PC-3 (cell line): ENCODE results near the gene POLR2L. TPM values are rescaled to one million over a fixed set of nuclear protein-coding genes. Genes with fewer than 3 reads are reported as not detected.
A peak's percentile ranks its signal among the peaks of the same experiment; 100 is the strongest.

Experiments used
- ATAC-seq: fragments of 200-7000 bp; cut with Tn5 transposase; 2 replicates; pipeline ENCODE4 v1.9.1; 2020; ENCODE audit warnings: mild to moderate bottlenecking, moderate library complexity
- BruUV-seq: library from RNA; stranded (reverse); fragments of 400-500 nt; replicated peaks from 2 replicates; lab custom pipeline; 2021; lab: Mats Ljungman, UMichigan
- CTCF ChIA-PET: fragments of 300-600 bp; sonication (Branson Sonifier 250); formaldehyde crosslinking; loops from one replicate; lab custom pipeline; 2022; ENCODE audit warnings: antibody characterized with exemption; lab: Charles Lee
- POLR2A ChIA-PET: fragments of 300-600 bp; sonication (Branson Sonifier 250); formaldehyde crosslinking; loops from one replicate; lab custom pipeline; 2022; ENCODE audit warnings: antibody characterized with exemption; ENCODE audit not compliant: unreplicated experiment; lab: Charles Lee
- DNase-seq: peaks from one replicate; pipeline ENCODE4 v3.0.0-alpha.2; 2015
- H2AFZ ChIP-seq: fragments of 300-600 bp; sonication (generic); 2 replicates; pipeline ENCODE4 v1.6.0; 2016; ENCODE audit warnings: antibody characterized with exemption, low read length
- H3F3A ChIP-seq: fragments of 300-600 bp; sonication (generic); one replicate; pipeline ENCODE4 v1.6.0; 2017; ENCODE audit warnings: antibody characterized with exemption, low read length, control low read depth, mild to moderate bottlenecking; ENCODE audit not compliant: unreplicated experiment
- H3K27ac ChIP-seq: fragments of 300-600 bp; sonication (generic); 2 replicates; pipeline ENCODE4 v1.5.1; 2016; ENCODE audit warnings: mild to moderate bottlenecking, low read length
- H3K27me3 ChIP-seq: fragments of 300-600 bp; sonication (generic); 2 replicates; pipeline ENCODE4 v1.6.1; 2016; ENCODE audit warnings: low read length, mixed read lengths
- H3K36me3 ChIP-seq: fragments of 300-600 bp; sonication (generic); 2 replicates; pipeline ENCODE4 v1.6.1; 2016; ENCODE audit warnings: low read depth, mixed run types, low read length, mixed read lengths
- H3K4me1 ChIP-seq: fragments of 300-600 bp; sonication (generic); 2 replicates; pipeline ENCODE4 v1.5.1; 2016; ENCODE audit warnings: low read length; ENCODE audit not compliant: insufficient read depth
- H3K4me2 ChIP-seq: fragments of 300-600 bp; sonication (generic); 2 replicates; pipeline ENCODE4 v1.6.0; 2016; ENCODE audit warnings: low read length
- H3K4me3 ChIP-seq: fragments of 300-600 bp; sonication (generic); 2 replicates; pipeline ENCODE4 v1.5.1; 2016; ENCODE audit warnings: mild to moderate bottlenecking, low read length, mixed read lengths
- H3K79me2 ChIP-seq: fragments of 300-600 bp; sonication (generic); 2 replicates; pipeline ENCODE4 v1.6.1; 2017; ENCODE audit warnings: low read length, mixed read lengths
- H3K9ac ChIP-seq: fragments of 300-600 bp; sonication (generic); 2 replicates; pipeline ENCODE4 v1.6.0; 2016; ENCODE audit warnings: mild to moderate bottlenecking, low read length
- H3K9me2 ChIP-seq: fragments of 300-600 bp; sonication (generic); replicated peaks from 2 replicates; pipeline ENCODE4 v1.6.1; 2016; ENCODE audit warnings: mixed run types, low read length, mixed read lengths
- H3K9me3 ChIP-seq: fragments of 300-600 bp; sonication (generic); 2 replicates; pipeline ENCODE4 v1.6.1; 2016; ENCODE audit warnings: low read length, mixed read lengths
- H4K20me1 ChIP-seq: fragments of 300-600 bp; sonication (generic); 2 replicates; pipeline ENCODE4 v1.6.1; 2016; ENCODE audit warnings: low read length, mixed read lengths
- EZH2 ChIP-seq: fragments of 300-600 bp; sonication (generic); IDR thresholded peaks from one replicate; pipeline ENCODE4 v1.6.1; 2017; ENCODE audit warnings: antibody characterized with exemption, mild to moderate bottlenecking, low read length; ENCODE audit not compliant: unreplicated experiment
- EZH2phosphoT487 ChIP-seq: fragments of 300-600 bp; sonication (generic); IDR thresholded peaks from 2 replicates; pipeline ENCODE4 v1.6.1; 2018; ENCODE audit warnings: mild to moderate bottlenecking, antibody characterized with exemption, low read length, borderline replicate concordance
- intact Hi-C: fragments of 100-400 bp; cut with micrococcal nuclease; formaldehyde crosslinking; loops from 2 replicates; pipeline ENCODE4 v1.9.0; 2023
- total RNA-seq: library from RNA; depleted of rRNA; stranded (reverse); fragments of >200 nt; gene quantifications from 2 replicates; pipeline ENCODE4 v1.2.3, GENCODE V29; 2014
- TF ChIP-seq, protein P1 (sequence below): fragments of 300-600 bp; sonication (generic); conservative IDR thresholded peaks from 2 replicates; pipeline ENCODE4 v1.5.1; 2017; ENCODE audit warnings: antibody characterized with exemption, low read depth, mild to moderate bottlenecking, low read length

The POLR2L gene
- total RNA-seq, 1 experiment from 2014 or later = 1,148 TPM

DNA sequence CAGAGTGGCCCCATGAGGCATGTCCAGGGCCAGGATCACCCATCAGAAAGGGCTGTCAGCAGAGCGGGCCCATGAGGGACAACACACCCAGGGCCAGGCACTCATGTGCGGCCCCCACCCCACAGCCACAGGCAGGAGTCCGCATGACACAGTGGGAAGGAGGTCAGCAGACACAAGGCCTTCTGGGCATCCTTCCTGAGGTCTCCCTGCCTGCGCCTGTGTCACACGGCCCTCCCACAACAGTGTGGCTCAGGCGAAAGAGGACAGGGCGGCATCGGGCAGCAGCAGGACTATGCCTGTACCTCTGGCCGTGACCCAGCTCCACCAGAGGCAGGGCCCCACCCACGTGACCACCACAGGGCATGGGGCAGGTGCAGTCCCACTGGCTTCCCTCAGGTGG, 41.2 kb upstream of the POLR2L start:
- intact Hi-C loops = no loop called here
- Histone ChIP-seq H3K4me1 (no peaks in the 10 kb centered on the region), H2AFZ (no peak overlapping the region), H3K79me2 (no peaks in the 10 kb centered on the region), H4K20me1 (no peaks in the 10 kb centered on the region), H3K4me2 (no peak overlapping the region), H3K9me3 (no peaks in the 10 kb centered on the region), H3K36me3 (peaks cover 6% of the 10 kb centered on the region; the same call in 1 of the 2 replicates), H3K27me3 (no peaks in the 10 kb centered on the region), H3K27ac (no peak overlapping the region), H3K9ac (no peak overlapping the region), H3K4me3 (no peak overlapping the region), H3F3A (no peaks in the 10 kb centered on the region), H3K9me2 (no peaks in the 10 kb centered on the region)
- BruUV-seq = no TSS peak
- DNase-seq (no peak), ATAC-seq (no peak)
- no peak for TF ChIP-seq EZH2phosphoT487
- no peak for TF ChIP-seq EZH2
- TF ChIP-seq, protein P1, sequence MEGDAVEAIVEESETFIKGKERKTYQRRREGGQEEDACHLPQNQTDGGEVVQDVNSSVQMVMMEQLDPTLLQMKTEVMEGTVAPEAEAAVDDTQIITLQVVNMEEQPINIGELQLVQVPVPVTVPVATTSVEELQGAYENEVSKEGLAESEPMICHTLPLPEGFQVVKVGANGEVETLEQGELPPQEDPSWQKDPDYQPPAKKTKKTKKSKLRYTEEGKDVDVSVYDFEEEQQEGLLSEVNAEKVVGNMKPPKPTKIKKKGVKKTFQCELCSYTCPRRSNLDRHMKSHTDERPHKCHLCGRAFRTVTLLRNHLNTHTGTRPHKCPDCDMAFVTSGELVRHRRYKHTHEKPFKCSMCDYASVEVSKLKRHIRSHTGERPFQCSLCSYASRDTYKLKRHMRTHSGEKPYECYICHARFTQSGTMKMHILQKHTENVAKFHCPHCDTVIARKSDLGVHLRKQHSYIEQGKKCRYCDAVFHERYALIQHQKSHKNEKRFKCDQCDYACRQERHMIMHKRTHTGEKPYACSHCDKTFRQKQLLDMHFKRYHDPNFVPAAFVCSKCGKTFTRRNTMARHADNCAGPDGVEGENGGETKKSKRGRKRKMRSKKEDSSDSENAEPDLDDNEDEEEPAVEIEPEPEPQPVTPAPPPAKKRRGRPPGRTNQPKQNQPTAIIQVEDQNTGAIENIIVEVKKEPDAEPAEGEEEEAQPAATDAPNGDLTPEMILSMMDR = no peak
- ChIA-PET POLR2A (no interaction called here), CTCF (no interaction called here)

DNA sequence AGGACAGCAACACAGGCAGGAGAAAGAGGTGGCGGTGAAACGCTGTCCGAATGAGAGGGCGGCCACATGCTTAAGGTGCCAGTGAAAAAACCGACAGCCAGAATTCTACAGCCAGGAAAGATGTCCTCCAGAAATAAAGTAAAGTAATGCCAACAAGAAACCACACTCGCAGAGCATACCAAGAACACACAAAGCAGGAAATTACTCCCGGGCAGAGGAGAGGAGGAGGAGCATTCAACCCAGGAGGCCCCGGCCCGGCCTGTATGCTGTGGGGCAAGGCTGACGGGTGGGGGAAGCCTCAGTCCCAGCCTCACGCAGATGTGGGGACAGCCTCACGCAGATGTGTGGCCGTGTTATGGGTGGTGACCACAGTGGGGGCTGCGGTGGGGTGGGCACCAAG, 40.3 kb upstream of the POLR2L start:
- Histone ChIP-seq H3K36me3 (no peaks in the 10 kb centered on the region; the same call in 1 of the 2 replicates), H2AFZ (no peak overlapping the region), H3K4me3 (no peak overlapping the region), H3K79me2 (no peaks in the 10 kb centered on the region), H4K20me1 (no peaks in the 10 kb centered on the region), H3K9me2 (no peaks in the 10 kb centered on the region), H3K27me3 (no peaks in the 10 kb centered on the region), H3K27ac (no peak overlapping the region), H3K4me2 (no peak overlapping the region), H3K9me3 (no peaks in the 10 kb centered on the region), H3K9ac (no peak overlapping the region), H3F3A (no peaks in the 10 kb centered on the region), H3K4me1 (no peaks in the 10 kb centered on the region)
- no TSS peak for BruUV-seq
- ChIA-PET CTCF (no interaction called here), POLR2A (no interaction called here)
- TF ChIP-seq EZH2phosphoT487 = no peak
- no peak for TF ChIP-seq EZH2
- TF ChIP-seq, protein P1 = no peak
- intact Hi-C loops = no loop called here
- ATAC-seq (no peak), DNase-seq (no peak)

DNA sequence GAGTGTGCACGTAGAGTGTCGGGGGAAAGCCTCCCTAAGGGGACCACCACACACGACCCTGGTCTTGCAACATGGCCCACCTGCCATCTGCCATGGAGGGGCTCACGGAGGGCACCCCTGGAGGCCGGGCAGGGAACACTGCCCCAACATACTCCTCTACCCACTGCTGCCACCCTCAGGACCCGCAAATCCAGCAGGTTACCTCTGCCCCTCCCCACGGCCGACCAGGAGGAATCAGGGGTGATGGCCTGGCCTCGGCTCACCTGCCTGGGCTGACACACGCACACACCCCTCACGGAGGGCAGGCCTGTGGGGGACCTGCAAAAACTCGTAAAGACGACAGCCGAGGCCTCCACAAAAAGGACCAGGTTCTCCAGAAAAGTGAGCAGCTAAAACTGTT, 38.1 kb upstream of the POLR2L start:
- no TSS peak for BruUV-seq

More for the DNA sequence above, 38.1 kb upstream of the POLR2L start:
- Histone ChIP-seq H2AFZ (no peak overlapping the region), H4K20me1 (no peaks in the 10 kb centered on the region), H3K27ac (no peak overlapping the region), H3F3A (no peaks in the 10 kb centered on the region), H3K27me3 (no peaks in the 10 kb centered on the region), H3K9me2 (no peaks in the 10 kb centered on the region), H3K36me3 (no peaks in the 10 kb centered on the region; the same call in 1 of the 2 replicates), H3K9me3 (no peaks in the 10 kb centered on the region), H3K4me2 (no peak overlapping the region), H3K9ac (no peak overlapping the region), H3K4me3 (no peak overlapping the region), H3K4me1 (no peaks in the 10 kb centered on the region), H3K79me2 (no peaks in the 10 kb centered on the region)
- ATAC-seq = no peak
- intact Hi-C loops = no loop called here
- TF ChIP-seq EZH2phosphoT487 = no peak
- no peak for TF ChIP-seq EZH2
- TF ChIP-seq, protein P1 = 0 out of 2 replicates have a peak, but pooled peaks have one; percentile 15
- POLR2A ChIA-PET = no interaction called here
- DNase-seq = no peak
- CTCF ChIA-PET = no interaction called here
